Neural cell (in vitro differentiated cells): Measurements from ENCODE around the gene CREBL2. TPM values are rescaled to one million over a fixed set of nuclear protein-coding genes. Genes with fewer than 3 reads are reported as not detected.
"Not testable (repeated sequence)": the region's sequence is repeated elsewhere in the genome, so short reads cannot be mapped to it uniquely, and the experiment has no call there.

Experiments
- H2AFZ ChIP-seq: fragments of 200-600, 300-800 bp; sonication (generic), shearing (Covaris generic); 2 replicates; pipeline ENCODE4 v1.6.0; 2014; ENCODE audit warnings: low read depth, mild to moderate bottlenecking, antibody characterized with exemption, low read length, moderate library complexity
- H3F3A ChIP-seq: fragments of 200-600 bp; shearing (Covaris generic); 2 replicates; pipeline ENCODE4 v1.6.1; 2016; ENCODE audit warnings: mild to moderate bottlenecking, moderate library complexity, mixed read lengths, antibody characterized with exemption, low read length; ENCODE audit not compliant: insufficient read depth, poor library complexity, severe bottlenecking
- H3K27ac ChIP-seq: fragments of 200-600, 300-800 bp; sonication (generic), shearing (Covaris generic); 2 replicates; pipeline ENCODE4 v1.5.1; 2014; ENCODE audit warnings: mild to moderate bottlenecking, low read length, moderate library complexity
- H3K27me3 ChIP-seq: fragments of 300-800, 200-600 bp; sonication (generic), shearing (Covaris generic); 2 replicates; pipeline ENCODE4 v1.6.0; 2014; ENCODE audit warnings: mild to moderate bottlenecking, low read depth, low read length, moderate library complexity; ENCODE audit not compliant: insufficient read depth
- H3K36me3 ChIP-seq: fragments of 300-800, 200-600 bp; sonication (generic), shearing (Covaris generic); 2 replicates; pipeline ENCODE4 v1.5.1; 2014; ENCODE audit warnings: mild to moderate bottlenecking, antibody characterized with exemption, low read length, moderate library complexity; ENCODE audit not compliant: insufficient read depth
- H3K4me2 ChIP-seq: fragments of 300-800, 200-600 bp; sonication (generic), shearing (Covaris generic); 2 replicates; pipeline ENCODE4 v1.6.0; 2014; ENCODE audit warnings: mild to moderate bottlenecking, low read length
- H3K4me3 ChIP-seq: fragments of 300-800, 200-600 bp; sonication (generic), shearing (Covaris generic); 2 replicates; pipeline ENCODE4 v1.5.1; 2014; ENCODE audit warnings: mild to moderate bottlenecking, low read length, moderate library complexity
- H3K79me2 ChIP-seq: fragments of 200-600 bp; shearing (Covaris generic); replicated peaks from 2 replicates; pipeline ENCODE4 v1.6.0; 2014; ENCODE audit warnings: mild to moderate bottlenecking, low read length, moderate library complexity; ENCODE audit not compliant: insufficient read depth
- H3K9ac ChIP-seq: fragments of 300-800, 200-600 bp; sonication (generic), shearing (Covaris generic); 2 replicates; pipeline ENCODE4 v1.6.1; 2016; ENCODE audit warnings: mild to moderate bottlenecking, low read length, mixed read lengths
- H3K9me2 ChIP-seq: fragments of 200-600 bp; shearing (Covaris generic); 2 replicates; pipeline ENCODE4 v1.6.1; 2016; ENCODE audit warnings: mild to moderate bottlenecking, low read length, mixed read lengths; ENCODE audit not compliant: insufficient read depth
- H3K9me3 ChIP-seq: fragments of 200-600, 300-800 bp; sonication (generic), shearing (Covaris generic); 2 replicates; pipeline ENCODE4 v1.6.1; 2016; ENCODE audit warnings: mild to moderate bottlenecking, mixed run types, low read length, moderate library complexity, mixed read lengths
- H4K20me1 ChIP-seq: fragments of 200-600 bp; shearing (Covaris generic); 2 replicates; pipeline ENCODE4 v1.6.1; 2016; ENCODE audit warnings: mild to moderate bottlenecking, mixed run types; ENCODE audit not compliant: insufficient read depth
- EP300 ChIP-seq: fragments of 450-650 bp; conservative IDR thresholded peaks from 2 replicates; pipeline ENCODE4 v1.6.1; 2014; ENCODE audit warnings: antibody characterized with exemption, mild to moderate bottlenecking, moderate library complexity; ENCODE audit not compliant: poor library complexity, severe bottlenecking
- EZH2 ChIP-seq: fragments of 200-600, 300-800 bp; shearing (Covaris generic), sonication (generic); IDR thresholded peaks from 2 replicates; pipeline ENCODE4 v1.6.1; 2014; ENCODE audit warnings: antibody characterized with exemption, low read length, borderline replicate concordance, mild to moderate bottlenecking; ENCODE audit not compliant: insufficient read depth, poor library complexity, severe bottlenecking
- MXI1 ChIP-seq: fragments of 450-650 bp; conservative IDR thresholded peaks from 2 replicates; pipeline ENCODE4 v1.6.1; 2014; ENCODE audit warnings: antibody characterized with exemption, mild to moderate bottlenecking; ENCODE audit not compliant: poor library complexity, severe bottlenecking
- POLR2AphosphoS5 ChIP-seq: IDR thresholded peaks from 2 replicates; pipeline ENCODE4 v1.6.1; 2012
- RAD21 ChIP-seq: fragments of 450-650 bp; conservative IDR thresholded peaks from 2 replicates; pipeline ENCODE4 v1.6.1; 2014; ENCODE audit warnings: antibody characterized with exemption, mild to moderate bottlenecking, moderate library complexity
- SMC3 ChIP-seq: fragments of 450-650 bp; conservative IDR thresholded peaks from 2 replicates; pipeline ENCODE4 v1.6.1; 2014; ENCODE audit warnings: antibody characterized with exemption, mild to moderate bottlenecking, moderate library complexity; ENCODE audit not compliant: poor library complexity
- TAF1 ChIP-seq: IDR thresholded peaks from 2 replicates; pipeline ENCODE4 v1.6.1; 2012; ENCODE audit warnings: low read depth
- polyA plus RNA-seq: library from polyadenylated mRNA; depleted of rRNA; stranded (reverse); fragments of >200 nt; gene quantifications from 2 replicates; pipeline ENCODE4 v1.2.3, GENCODE V29; 2014
- TF ChIP-seq, protein P1 (sequence below): fragments of 450-650 bp; IDR thresholded peaks from 2 replicates; pipeline ENCODE4 v1.5.1; 2014; ENCODE audit warnings: antibody characterized with exemption, mild to moderate bottlenecking, moderate library complexity; ENCODE audit not compliant: poor library complexity, severe bottlenecking
- TF ChIP-seq, protein P2 (sequence below): IDR thresholded peaks from 2 replicates; pipeline ENCODE4 v1.6.1; 2012; ENCODE audit warnings: borderline replicate concordance

CREBL2 gene
- polyA plus RNA-seq, 1 donor from 2014 or later = 29.9 TPM

DNA sequence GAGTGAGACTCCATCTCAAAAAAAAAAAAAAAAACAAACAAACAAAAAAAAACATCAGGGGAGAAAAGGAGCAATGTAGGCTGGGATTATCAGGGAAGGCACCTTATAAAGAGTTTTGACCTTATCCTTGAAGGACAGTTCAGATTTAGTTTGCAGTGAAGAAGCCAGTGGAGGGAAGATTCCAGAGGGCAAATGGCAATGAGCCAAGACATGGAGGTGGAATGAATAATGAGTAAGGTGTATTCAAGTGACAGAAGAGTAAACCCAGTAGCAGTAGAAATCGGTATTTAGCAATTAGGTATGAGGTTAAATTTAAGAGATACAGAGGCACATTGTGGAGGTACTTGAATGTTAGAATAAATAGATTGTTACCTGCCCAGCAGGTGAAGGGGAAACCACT is 46.8 kb upstream of the CREBL2 start:
- Histone ChIP-seq H3K79me2 (peaks cover 4% of the 10 kb centered on the region), H3K4me3 (no peak overlapping the region), H3F3A (no peaks in the 10 kb centered on the region), H2AFZ (no peak overlapping the region), H4K20me1 (no peaks in the 10 kb centered on the region), H3K9me3 (no peaks in the 10 kb centered on the region), H3K27ac (no peak overlapping the region), H3K9ac (no peak overlapping the region), H3K9me2 (no peaks in the 10 kb centered on the region), H3K36me3 (no peaks in the 10 kb centered on the region), H3K27me3 (peaks cover 16% of the 10 kb centered on the region), H3K4me2 (no peak overlapping the region)
- TF ChIP-seq MXI1 (no peak), SMC3 (no peak), EP300 (no peak)

DNA sequence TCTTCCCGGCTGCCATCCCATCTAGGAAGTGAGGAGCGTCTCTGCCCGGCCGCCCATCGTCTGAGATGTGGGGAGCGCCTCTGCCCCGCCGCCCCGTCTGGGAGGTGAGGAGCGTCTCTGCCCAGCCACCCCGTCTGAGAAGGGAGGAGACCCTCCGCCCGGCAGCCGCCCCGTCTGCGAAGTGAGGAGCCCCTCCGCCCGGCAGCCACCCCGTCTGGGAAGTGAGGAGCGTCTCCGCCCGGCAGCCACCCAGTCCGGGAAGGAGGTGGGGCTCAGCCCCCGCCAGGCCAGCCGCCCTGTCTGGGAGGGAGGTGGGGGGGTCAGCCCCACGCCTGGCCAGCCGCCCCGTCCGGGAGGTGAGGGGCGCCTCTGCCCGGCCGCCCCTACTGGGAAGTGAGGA is 45.7 kb upstream of the CREBL2 start:
- H3K4me2 ChIP-seq, H4K20me1 ChIP-seq: not testable (repeated sequence)

DNA sequence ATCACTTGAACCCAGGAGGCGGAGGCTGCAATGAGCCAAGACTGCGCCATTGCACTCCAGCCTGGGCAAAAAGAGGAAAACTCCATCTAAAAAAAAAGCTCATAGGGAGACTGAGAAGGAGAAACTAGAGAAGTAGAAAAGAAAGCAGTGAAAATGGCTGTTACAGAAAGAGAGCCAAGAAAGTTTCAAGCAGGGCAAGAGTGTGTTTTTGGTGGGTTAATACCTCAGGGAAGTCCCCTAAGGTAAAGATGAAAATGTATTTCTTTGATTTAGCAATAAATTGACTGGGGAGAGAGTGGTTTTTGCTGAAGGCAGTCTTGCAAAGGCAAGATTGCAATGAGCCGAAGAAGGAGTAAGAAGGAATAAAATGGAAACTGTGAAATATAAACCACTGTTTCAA is 39.0 kb upstream of the CREBL2 start:
- H3K9ac ChIP-seq = no peak overlapping the region
- H3F3A ChIP-seq = no peaks in the 10 kb centered on the region
- no peak overlapping the region for H2AFZ ChIP-seq
- TF ChIP-seq EZH2 (no peak), EP300 (no peak), MXI1 (no peak), RAD21 (no peak), TAF1 (no peak), SMC3 (no peak), POLR2AphosphoS5 (no peak)
- TF ChIP-seq, protein P1, sequence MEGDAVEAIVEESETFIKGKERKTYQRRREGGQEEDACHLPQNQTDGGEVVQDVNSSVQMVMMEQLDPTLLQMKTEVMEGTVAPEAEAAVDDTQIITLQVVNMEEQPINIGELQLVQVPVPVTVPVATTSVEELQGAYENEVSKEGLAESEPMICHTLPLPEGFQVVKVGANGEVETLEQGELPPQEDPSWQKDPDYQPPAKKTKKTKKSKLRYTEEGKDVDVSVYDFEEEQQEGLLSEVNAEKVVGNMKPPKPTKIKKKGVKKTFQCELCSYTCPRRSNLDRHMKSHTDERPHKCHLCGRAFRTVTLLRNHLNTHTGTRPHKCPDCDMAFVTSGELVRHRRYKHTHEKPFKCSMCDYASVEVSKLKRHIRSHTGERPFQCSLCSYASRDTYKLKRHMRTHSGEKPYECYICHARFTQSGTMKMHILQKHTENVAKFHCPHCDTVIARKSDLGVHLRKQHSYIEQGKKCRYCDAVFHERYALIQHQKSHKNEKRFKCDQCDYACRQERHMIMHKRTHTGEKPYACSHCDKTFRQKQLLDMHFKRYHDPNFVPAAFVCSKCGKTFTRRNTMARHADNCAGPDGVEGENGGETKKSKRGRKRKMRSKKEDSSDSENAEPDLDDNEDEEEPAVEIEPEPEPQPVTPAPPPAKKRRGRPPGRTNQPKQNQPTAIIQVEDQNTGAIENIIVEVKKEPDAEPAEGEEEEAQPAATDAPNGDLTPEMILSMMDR = no peak
- TF ChIP-seq, protein P2, sequence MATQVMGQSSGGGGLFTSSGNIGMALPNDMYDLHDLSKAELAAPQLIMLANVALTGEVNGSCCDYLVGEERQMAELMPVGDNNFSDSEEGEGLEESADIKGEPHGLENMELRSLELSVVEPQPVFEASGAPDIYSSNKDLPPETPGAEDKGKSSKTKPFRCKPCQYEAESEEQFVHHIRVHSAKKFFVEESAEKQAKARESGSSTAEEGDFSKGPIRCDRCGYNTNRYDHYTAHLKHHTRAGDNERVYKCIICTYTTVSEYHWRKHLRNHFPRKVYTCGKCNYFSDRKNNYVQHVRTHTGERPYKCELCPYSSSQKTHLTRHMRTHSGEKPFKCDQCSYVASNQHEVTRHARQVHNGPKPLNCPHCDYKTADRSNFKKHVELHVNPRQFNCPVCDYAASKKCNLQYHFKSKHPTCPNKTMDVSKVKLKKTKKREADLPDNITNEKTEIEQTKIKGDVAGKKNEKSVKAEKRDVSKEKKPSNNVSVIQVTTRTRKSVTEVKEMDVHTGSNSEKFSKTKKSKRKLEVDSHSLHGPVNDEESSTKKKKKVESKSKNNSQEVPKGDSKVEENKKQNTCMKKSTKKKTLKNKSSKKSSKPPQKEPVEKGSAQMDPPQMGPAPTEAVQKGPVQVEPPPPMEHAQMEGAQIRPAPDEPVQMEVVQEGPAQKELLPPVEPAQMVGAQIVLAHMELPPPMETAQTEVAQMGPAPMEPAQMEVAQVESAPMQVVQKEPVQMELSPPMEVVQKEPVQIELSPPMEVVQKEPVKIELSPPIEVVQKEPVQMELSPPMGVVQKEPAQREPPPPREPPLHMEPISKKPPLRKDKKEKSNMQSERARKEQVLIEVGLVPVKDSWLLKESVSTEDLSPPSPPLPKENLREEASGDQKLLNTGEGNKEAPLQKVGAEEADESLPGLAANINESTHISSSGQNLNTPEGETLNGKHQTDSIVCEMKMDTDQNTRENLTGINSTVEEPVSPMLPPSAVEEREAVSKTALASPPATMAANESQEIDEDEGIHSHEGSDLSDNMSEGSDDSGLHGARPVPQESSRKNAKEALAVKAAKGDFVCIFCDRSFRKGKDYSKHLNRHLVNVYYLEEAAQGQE = no peak
- no peaks in the 10 kb centered on the region for H3K9me2 ChIP-seq
- no peaks in the 10 kb centered on the region for H3K27me3 ChIP-seq
- H3K4me2 ChIP-seq = no peak overlapping the region
- H3K4me3 ChIP-seq = no peak overlapping the region
- H3K79me2 ChIP-seq = no peaks in the 10 kb centered on the region
- H3K9me3 ChIP-seq = no peaks in the 10 kb centered on the region
- H3K36me3 ChIP-seq = no peaks in the 10 kb centered on the region
- H4K20me1 ChIP-seq = no peaks in the 10 kb centered on the region
- no peak overlapping the region for H3K27ac ChIP-seq

More for the DNA sequence above, 45.7 kb upstream of the CREBL2 start:
- not testable (repeated sequence) for H3K79me2 ChIP-seq, H3K9me3 ChIP-seq, H3K4me3 ChIP-seq, H3F3A ChIP-seq, H3K27ac ChIP-seq, H3K9me2 ChIP-seq, H2AFZ ChIP-seq, H3K27me3 ChIP-seq, H3K9ac ChIP-seq, H3K36me3 ChIP-seq
